ENCODE results near the gene ATP6V1B1.

DNA sequence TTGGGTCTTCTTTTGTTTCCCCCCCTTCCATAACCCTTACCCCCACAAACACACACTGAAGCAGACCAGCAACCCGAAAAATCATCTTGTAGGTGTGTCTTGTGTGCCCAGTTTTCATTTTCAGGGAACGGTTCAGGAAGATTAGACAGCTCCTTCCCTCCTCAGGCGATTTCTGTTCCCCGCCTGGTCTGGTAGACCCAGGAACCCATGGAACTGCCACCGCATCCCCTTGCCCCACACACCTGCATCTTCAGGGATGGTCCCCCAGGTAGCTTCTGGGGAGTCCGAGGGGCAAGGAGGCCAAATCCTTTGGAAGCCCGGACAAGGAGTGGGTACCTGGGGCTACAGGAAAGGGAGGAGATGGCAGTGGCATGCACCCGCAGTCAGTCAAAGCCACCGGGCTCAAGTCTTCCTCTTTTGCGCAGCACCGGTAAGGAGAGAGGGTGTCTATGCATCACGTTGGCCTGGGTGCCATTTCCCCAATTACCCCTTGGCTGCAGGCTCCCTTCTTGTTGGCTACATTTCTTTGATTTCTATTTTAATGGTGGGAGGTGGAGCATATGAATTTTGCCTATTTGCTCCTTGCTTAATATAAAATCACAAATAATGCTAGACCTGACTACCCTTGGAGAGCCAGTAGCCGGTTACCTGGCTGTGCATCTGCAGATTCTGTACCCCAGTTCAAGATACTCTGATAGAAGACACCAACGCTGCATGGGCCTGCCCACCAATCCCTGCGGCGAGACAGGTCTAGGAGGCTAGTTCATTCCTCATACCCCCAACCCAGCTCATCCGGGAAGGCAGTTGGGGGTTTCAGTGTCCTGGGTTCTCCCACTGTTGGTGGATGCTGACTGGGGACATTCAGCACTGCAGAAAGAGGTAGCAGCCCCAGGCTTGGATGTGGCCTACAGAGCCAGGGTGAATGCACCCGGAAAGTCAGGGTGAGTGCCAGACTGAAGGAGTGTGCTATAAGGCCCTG lies 30.0 kb upstream of the ATP6V1B1 start:
- TF ChIP-seq, protein P1, sequence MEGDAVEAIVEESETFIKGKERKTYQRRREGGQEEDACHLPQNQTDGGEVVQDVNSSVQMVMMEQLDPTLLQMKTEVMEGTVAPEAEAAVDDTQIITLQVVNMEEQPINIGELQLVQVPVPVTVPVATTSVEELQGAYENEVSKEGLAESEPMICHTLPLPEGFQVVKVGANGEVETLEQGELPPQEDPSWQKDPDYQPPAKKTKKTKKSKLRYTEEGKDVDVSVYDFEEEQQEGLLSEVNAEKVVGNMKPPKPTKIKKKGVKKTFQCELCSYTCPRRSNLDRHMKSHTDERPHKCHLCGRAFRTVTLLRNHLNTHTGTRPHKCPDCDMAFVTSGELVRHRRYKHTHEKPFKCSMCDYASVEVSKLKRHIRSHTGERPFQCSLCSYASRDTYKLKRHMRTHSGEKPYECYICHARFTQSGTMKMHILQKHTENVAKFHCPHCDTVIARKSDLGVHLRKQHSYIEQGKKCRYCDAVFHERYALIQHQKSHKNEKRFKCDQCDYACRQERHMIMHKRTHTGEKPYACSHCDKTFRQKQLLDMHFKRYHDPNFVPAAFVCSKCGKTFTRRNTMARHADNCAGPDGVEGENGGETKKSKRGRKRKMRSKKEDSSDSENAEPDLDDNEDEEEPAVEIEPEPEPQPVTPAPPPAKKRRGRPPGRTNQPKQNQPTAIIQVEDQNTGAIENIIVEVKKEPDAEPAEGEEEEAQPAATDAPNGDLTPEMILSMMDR (conservative IDR thresholded peaks at IDR 0.05; ENCODE audit: low read depth, low read length), result no peak
- no peak for TF ChIP-seq EZH2 (IDR thresholded peaks at IDR 0.05; ENCODE audit: borderline replicate concordance, low read depth, low read length, poor library complexity, severe bottlenecking)

Data from A673 (cell line).